CD4-positive, alpha-beta T cell treated with Interleukin-2 at 100 ng/mL for 4 hours (primary cell): ENCODE measurements around the gene OR2J1.
"Not testable (repeated sequence)": the region's sequence is repeated elsewhere in the genome, so short reads cannot be mapped to it uniquely, and the experiment has no call there.

Experiments
- DNase-seq: peaks from one replicate; pipeline ENCODE4 v3.0.0-alpha.2; 2020; ENCODE audit warnings: low spot score

Gene OR2J1

DNA sequence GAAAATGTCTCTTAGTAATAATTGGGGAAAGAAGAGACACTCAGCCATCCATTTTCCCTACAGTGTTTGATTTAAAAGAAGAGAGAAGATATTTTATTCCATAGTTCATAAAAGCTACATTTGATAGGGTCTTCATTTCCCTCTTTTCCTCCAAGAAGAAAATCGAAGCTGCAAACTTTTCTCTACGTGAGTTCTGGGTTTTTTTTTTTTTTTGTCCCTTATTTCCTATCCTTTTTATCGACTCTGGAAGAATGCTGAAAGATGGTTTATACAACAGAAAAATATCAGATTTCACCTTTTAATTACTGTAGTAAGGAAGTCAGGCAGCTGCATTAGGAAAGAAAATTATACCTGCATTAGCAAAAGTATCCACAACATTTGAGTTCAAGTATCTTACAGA lies at the start of gene OR2J1:
TSS of gene OR2J1 (plus strand) at position 301 of the 400 bp plus-strand sequence. CDS start 1,453 bp downstream, outside the sequence.
- no peak for DNase-seq

DNA sequence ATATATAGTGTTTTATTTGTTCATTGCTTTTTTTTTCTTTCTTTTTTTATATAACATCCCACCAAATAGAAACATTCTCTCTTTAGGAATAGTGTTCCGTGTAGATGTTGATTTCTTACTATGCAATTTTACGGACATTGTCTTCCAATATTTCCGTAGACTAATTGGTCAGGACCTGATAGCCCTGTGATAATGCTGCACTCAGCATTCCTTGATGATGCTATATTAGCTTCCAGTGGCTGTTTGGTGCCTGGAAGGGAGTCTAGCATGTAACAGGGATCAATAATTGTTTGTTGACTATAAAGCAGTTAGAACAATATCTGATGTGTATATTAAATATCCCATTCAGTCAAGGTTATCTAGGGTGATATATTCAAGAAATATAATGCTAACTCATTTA lies 47.6 kb upstream of the OR2J1 start:
- no peak for DNase-seq

DNA sequence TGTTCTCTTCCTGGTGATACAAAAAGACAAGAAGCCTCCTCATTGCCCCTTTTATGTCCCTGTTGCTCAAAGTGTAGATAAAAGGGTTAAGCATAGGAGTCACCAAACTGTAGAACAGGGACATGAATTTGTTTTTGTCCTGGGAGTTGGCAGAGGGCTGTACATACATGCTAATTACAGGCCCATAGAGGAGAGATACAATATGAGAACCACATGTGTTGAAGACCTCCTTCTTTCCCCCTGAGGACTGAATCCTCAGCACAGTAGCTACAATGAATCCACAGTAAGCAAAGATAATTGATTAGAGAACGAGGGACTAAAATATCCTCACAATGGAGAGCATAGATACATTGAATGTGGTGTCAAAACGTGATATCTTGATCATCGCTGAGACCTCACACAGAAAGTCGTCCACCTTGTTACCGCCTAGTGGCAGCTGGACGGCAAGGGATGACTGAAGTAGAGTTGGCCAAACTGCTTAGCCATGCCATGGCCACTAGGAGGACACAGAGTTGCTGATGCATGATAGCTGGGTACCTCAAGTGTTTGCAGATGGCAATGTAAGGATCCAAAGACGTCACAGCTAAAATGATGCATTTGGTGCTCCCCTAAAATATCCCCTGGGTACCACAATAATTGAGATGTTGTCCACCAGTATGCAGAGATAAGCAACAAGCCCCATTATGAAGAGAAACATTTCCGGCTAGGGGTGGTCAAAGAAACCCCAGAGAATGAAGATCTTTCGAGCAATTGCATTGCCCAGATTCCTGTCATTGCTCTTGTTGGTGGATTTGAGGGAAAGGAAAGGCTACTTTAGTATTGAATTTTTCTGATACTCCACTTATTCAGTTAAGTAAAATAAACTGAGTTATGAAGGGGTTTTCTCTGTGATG lies 27.2 kb upstream of the OR2J1 start:
- DNase-seq = no peak

DNA sequence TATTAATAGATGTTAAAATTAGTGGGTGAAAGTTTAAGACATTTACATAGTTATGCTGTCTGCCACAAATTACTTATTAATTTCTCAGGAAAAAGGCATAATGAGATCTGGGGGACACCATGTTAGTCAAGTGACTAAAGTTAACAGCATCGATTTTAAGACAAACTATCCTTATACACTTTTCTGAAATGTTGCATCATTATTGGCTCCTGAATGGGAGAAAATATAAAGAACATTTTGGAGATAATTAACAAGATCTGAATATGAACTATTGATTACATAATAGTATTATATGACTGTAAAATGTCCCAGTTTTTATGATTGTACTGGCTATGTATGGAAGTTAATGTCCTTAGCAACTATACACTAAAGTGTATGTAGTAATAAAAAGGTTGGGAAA lies 20.1 kb upstream of the OR2J1 start:
- no peak for DNase-seq

DNA sequence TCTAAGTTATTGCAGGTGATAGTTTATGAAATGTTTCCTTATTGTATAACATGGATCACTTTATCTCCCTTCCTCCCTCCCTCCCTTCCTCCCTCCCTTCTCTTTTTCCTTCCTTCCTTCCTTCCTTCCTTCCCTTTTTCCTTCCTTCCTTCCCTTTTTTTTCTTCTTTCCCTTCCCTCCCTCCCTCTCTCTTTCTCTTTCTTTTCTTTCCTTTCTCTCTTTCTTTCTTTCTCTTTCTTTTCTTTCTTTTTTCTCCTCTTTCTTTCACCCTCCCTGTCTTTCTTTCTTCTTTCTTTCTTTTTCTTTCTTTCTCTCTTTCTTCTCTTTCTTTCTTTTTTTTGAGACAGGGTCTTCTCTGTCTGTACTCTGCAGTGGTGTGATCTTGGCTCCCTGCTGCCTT lies 18.0 kb upstream of the OR2J1 start:
- DNase-seq = no peak

DNA sequence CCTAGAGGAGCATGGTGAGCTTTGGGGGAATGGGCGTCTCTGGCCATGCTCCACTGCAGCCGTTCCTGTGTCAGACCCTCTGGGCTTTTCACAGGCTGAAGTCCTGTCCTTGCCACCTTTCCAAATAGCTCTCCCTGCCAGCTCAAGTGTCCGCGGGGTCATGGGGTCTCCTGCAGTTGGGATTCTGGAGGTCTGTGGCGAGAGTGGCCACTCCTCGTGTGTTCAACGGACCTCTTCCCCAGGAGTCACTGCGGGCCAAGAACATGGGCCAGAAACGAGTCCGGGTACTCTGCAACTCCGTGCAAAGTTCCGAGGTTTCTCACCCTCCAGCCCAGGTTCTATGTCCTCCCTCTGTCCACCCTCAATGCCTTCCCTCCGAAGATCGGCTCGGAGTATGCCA lies 16.8 kb upstream of the OR2J1 start:
- no peak for DNase-seq

DNA sequence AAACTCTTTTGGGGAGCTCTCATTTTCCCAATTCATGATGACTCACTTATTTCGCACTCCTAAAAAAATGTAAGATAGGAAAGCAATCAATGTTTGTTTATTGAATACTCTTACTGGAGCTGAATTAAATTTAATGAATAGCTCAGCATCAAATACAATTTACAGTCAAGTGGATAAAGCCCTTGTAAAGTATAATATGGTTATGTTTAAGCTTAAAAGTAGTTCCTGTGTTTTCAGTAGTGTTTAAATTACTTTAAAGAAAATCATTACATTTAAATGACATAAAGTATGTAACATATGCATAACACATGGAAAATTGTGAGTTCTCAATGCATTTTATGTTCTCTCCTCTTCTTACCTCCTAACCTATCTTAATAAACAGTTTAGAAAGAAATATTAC lies 12.1 kb upstream of the OR2J1 start, which contains the start of gene OR2B3:
TSS of gene OR2B3 (minus strand) at position 101 of the 400 bp plus-strand sequence. CDS start at position 36, 65 bp downstream.
- no peak for DNase-seq

DNA sequence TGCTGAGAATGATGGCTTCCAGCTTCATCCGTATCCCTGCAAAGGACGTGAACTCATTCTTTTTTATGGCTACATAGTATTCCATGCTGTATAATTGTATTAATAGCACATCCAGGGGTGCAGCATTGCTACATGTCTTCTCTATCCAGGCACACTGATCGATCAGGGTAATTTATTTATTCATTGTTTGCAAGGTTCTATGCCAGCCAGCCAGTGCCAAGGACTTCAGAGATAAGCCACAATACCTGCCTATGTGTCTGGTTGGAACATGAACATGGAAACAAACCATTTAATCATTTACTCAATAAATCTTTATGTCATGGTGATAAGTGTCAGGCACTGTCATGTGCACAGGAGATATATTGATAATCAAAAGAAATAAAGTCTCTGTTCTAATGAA lies 6.3 kb upstream of the OR2J1 start:
- DNase-seq = no peak

DNA sequence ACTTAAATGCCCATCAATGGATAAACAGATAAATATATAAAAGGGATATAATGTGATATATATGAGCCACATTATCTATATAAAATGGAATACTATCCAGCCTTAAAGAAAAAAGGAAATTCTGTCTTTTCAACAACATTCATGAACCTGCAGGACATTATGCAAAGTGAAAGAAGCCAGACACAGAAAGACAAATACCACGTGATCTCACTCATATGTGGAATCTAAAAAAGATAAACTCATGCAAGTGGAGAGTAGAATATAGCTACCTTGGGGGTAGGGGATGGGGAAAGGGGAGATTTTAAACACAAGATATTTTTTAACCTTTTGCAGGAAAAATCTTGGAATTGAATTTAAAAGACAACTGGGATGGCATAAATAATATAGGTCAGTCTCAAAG lies 1.5 kb upstream of the OR2J1 start:
- no peak for DNase-seq

DNA sequence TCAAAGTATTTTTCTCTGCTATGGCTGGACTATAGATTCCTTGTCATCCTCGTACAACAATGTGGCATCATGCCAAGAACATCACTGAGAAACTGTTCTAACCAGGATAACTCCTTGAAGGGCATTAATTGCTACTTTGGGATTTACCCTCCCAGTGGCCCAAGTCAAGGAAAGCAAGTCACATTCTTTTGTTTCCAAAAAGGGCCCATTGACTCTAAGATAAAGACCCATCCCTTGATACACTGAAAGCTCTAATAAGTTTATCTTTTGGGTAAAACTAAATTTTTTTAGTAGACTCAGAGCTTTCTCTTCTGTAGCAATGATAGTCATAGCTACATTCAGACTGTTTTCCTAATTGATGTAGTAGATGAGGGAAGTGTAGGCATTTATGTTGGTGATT lies 8.5 kb downstream of the OR2J1 start, which contains the start of gene OR2J3:
TSS of gene OR2J3 (plus strand) at position 301 of the 400 bp plus-strand sequence. CDS start 3,833 bp downstream, outside the sequence.
- no peak for DNase-seq

DNA sequence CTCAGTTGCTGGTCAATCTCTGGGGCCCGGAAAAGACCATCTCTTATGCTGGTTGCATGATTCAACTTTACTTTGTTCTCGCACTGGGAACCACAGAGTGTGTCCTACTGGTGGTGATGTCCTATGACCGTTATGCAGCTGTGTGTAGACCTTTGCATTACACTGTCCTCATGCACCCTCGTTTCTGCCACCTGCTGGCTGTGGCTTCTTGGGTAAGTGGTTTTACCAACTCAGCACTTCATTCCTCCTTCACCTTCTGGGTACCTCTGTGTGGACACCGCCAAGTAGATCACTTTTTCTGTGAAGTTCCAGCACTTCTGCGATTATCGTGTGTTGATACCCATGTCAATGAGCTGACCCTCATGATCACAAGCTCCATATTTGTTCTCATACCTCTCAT lies 12.8 kb downstream of the OR2J1 start:
- DNase-seq = no peak

DNA sequence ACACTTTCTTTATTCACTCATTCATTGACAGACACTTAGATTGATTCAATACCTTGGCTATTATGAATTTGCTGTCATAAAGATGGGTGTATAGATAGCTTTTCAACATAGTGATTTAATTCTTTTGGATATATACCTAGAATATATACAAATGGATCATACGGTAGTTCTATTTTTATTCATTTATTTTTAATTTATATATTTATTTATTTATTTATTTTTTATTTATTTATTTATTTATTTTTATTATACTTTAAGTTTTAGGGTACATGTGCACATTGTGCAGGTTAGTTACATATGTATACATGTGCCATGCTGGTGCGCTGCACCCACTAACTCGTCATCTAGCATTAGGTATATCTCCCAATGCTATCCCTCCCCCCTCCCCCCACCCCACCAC lies 15.7 kb downstream of the OR2J1 start:
- DNase-seq = not testable (repeated sequence)

DNA sequence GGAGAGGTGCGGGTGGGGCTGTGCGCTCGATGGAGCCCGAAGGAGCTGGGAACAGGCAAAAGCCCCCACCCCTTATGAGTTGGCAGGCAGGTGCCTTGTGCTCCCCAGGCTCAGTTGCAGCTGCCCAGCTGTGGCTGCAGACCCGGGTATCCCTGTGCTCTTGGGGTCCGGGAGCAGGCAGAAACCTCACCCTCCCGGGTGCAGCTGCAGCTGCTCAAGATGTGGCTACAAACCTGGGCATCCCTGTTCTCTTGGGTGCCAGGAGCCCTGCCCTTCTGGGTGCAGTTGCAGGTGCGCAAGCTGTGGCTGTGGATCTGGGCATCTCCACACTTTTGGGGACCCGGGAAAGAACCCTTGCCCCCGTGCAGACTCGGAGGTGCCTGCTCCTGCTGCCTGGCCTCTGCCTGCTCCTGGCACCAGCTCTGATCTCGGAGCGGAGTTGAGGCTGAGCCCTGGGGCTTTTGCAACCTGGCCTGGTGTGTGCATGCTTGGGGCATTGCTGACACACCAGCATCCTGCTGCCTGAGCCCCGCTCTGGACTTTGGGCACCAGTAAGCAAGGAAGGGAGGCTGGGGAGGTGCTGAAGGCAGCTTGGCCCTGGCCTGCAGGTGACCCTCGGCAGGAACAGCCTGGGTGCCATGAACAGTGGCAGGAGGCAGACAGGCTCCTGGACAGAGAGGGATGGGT lies 30.2 kb downstream of the OR2J1 start:
- no peak for DNase-seq

DNA sequence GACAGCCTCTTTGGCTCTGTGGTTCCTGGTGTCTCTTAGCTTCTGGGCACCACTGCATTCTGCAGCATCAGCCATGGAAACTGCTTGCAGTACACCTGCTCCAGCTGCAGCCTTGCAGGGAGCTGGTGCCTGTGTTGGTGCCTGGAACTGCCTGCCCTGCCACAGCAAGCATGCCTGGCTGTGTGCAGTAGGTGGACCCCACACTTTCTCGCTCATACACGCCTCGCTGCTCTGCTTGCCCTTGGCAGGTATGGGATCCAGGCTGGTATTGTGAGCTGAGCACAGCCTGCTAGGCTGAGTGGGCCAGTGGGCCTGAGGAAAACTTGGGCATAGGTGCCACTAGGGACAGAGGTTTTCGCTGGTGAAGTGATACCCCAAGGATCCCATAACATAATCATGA lies 31.4 kb downstream of the OR2J1 start:
- DNase-seq = no peak

DNA sequence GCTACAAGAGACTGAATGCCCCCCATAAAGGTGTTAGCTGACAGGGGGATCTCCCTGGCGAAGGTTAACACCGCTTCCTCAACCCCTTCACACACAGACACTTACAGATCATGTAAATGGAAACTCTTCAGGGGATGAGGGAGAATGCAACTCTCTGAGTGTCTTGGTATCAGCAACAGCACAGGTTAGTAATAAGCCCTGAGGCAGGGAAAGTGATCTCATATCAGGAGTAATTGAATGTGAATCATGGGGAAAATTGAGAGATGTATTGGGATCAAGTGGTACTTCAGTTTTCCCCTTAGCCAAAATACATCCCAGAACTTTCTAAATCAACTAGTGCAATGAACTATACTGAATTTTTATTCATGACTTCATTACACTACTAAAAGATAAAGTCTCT lies 32.4 kb downstream of the OR2J1 start:
- DNase-seq = no peak

DNA sequence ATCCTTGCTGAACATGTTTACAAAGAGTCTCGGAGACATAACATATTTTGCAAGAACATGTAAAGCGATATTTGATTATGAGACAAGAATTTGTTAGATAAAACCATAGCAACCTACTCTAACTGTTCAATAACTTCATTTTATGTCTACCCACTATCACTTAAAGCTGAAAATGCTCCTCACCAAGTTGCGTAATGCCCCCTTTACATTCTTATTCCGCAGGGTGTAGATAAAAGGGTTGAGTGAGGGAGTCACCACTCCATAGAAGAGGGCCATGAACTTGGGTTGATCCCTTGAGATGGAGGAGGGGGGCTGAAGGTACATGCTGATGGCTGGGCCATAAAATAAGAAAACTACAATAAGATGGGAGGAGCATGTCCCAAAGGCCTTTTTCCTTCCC lies 38.4 kb downstream of the OR2J1 start:
- DNase-seq = no peak

DNA sequence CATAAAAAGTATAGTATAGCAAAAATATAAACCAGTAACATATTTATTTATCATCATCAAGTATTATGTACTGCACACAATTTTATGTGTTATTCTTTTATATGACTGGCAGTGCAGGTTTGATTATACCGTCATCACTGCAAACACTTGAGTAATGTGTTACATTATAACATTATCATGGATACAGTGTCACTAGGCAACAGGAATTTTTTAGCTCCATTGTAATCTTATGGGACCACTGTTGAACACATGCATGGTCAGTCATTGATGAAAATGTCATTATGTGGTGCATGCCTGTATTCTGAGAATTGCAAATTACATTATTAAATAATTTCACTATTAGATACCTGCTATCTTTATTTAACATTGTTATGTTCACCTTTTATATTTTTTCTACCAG lies 42.3 kb downstream of the OR2J1 start:
- no peak for DNase-seq

DNA sequence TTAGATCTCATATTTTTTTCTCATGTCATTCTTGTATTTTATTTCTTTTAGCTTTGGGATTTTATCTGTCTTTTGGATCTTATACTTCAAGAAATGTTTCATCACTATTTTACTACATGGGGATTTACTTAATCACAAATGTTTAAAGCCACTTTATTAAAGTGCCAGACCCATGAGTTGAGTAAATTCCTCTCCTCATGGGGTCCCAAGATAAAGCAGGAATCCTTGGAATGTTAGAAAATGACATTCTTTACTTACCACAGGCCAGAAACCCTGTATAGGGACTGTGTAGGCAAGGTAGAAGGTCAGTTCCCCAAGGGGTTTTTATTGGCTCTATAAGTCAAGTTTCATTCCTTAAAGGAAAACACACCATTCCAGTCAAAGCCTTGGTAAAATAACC lies 43.0 kb downstream of the OR2J1 start:
- DNase-seq = no peak

DNA sequence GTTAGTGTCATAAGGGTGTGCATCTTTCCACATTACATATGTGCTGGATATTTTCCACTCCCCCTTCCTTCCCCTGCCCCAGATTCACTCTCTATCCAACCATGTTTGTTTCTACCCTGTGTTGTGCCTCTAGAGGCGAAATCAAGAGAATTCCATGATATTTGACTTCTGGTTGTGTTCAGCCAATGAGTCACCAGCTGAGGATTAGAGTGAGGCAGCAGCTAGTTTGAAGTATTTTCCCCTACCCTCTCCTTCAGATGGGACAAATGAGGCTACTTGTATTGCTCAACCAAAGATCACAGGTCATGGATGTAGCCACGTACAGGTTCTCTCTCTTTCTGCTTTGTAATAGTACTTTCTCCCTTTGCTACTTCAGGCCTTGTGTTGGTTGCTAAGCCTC lies 46.9 kb downstream of the OR2J1 start:
- no peak for DNase-seq

DNA sequence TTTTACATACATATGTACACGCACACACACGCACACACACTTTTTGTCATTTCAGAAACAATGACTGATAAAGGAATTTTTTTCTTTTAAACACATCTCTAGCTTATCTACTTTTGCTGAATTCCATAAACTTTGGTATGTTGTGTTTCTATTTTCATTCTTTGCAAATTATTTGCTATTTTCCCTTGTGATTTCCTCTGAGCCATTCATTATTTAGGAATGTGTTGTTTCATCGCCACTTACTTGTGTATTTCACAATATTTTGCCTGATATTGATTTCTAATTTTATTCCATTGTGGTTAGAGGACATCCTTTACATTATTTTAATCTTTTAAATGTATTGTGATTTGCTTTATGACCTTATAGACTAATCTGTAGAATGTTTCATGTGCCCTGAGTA lies 47.8 kb downstream of the OR2J1 start:
- DNase-seq = no peak

DNA sequence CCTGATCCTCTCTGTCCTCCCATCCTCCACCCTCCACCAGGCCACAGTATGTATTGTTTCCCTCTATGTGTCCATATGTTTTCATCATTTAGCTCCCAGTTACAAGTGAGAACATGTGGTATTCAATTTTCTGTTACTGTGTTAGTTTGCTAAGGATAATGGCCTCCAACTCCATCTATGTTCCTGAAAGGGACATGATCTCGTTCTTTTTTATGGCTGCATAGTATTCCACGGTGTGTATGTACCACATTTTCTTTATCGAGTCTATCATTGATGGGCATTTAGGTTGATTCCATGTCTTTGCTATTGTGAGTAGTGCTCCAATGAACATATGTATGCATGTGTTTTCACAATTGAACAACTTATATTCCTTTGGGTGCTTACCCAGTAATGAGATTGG lies 50.2 kb downstream of the OR2J1 start:
- DNase-seq = not testable (repeated sequence)
